AG09309 (cell line): Measurements from ENCODE around the gene MAPKAP1.

Source experiments
- DNase-seq: peaks from one replicate; pipeline ENCODE4 v3.0.0-alpha.2; 2010; ENCODE audit warnings: low read depth
- H3K4me3 ChIP-seq: 2 replicates; pipeline ENCODE4 v1.5.1; 2011; ENCODE audit warnings: mild to moderate bottlenecking, low read depth, low read length, moderate library complexity; ENCODE audit not compliant: control insufficient read depth
- CTCF ChIP-seq: IDR thresholded peaks from 2 replicates; pipeline ENCODE4 v1.5.1; 2011; ENCODE audit warnings: mild to moderate bottlenecking, low read depth, low read length, inconsistent platforms; ENCODE audit not compliant: insufficient read depth, control insufficient read depth; ENCODE audit errors: missing control alignments

Gene MAPKAP1

GRCh38 chr9:125732562-125732961, 25.6 kb upstream of the MAPKAP1 start:
- TF ChIP-seq CTCF: no peak
- DNase-seq: no peak

GRCh38 chr9:125730168-125730567, 23.2 kb upstream of the MAPKAP1 start:
- no peak overlapping the region for H3K4me3 ChIP-seq
- no peak for DNase-seq
- TF ChIP-seq CTCF: no peak

More at GRCh38 chr9:125732562-125732961, 25.6 kb upstream of the MAPKAP1 start:
- H3K4me3 ChIP-seq: no peak overlapping the region

GRCh38 chr9:125726456-125727132, 19.6 kb upstream of the MAPKAP1 start:
- TF ChIP-seq CTCF: no peak
- no peak for DNase-seq
- H3K4me3 ChIP-seq: no peak overlapping the region

- no peak for DNase-seq
- H3K4me3 ChIP-seq: no peak overlapping the region
- no peak for TF ChIP-seq CTCF
These were observed 430 bp upstream of the MAPKAP1 start for GRCh38 chr9:125707472-125707804.

- peak overlapping the region; percentile 92 for H3K4me3 ChIP-seq
- DNase-seq: no peak
- TF ChIP-seq CTCF: no peak
These were observed 1.1 kb downstream of the MAPKAP1 start for GRCh38 chr9:125705893-125706292.

GRCh38 chr9:125703662-125704061, 3.3 kb downstream of the MAPKAP1 start:
- no peak overlapping the region for H3K4me3 ChIP-seq
- TF ChIP-seq CTCF: no peak
- no peak for DNase-seq
